Ectodermal cell (in vitro differentiated cells): ENCODE data around the gene AJAP1.

Experiments
- H3K27ac ChIP-seq: 2 replicates; pipeline ENCODE4 v1.7.0; 2013; ENCODE audit warnings: mild to moderate bottlenecking, low read depth, low read length; ENCODE audit not compliant: insufficient read depth, poor library complexity, severe bottlenecking
- H3K27me3 ChIP-seq: 2 replicates; pipeline ENCODE4 v1.7.0; 2013; ENCODE audit warnings: mild to moderate bottlenecking, low read length; ENCODE audit not compliant: insufficient read depth, control insufficient read depth, poor library complexity, severe bottlenecking
- H3K36me3 ChIP-seq: one replicate; pipeline ENCODE4 v1.7.0; 2013; ENCODE audit warnings: low read length; ENCODE audit not compliant: control insufficient read depth, insufficient read depth
- H3K4me1 ChIP-seq: one replicate; pipeline ENCODE4 v1.7.0; 2013; ENCODE audit warnings: low read length; ENCODE audit not compliant: control insufficient read depth, insufficient read depth
- H3K4me3 ChIP-seq: 2 replicates; pipeline ENCODE4 v1.7.0; 2013; ENCODE audit warnings: low read depth, low read length, control low read depth; ENCODE audit not compliant: insufficient read depth
- H3K9me3 ChIP-seq: 2 replicates; pipeline ENCODE4 v1.7.0; 2013; ENCODE audit warnings: mild to moderate bottlenecking, low read length, moderate library complexity; ENCODE audit not compliant: control insufficient read depth
- WGBS, 2 experiments: methylation state at CpG; one replicate each; pipeline ENCODE4 v1.1.7; 2013; ENCODE audit warnings: missing lambda C conversion rate in 2 of 2; 5-methylcytosine and 5-hydroxymethylcytosine counted together

AJAP1 gene

GRCh38 chr1:4640931-4641330 is 13.5 kb upstream of the AJAP1 start:
- Histone ChIP-seq H3K9me3 (no peaks in the 10 kb centered on the region), H3K4me3 (no peak overlapping the region), H3K27ac (no peak overlapping the region), H3K36me3 (no peaks in the 10 kb centered on the region), H3K27me3 (no peaks in the 10 kb centered on the region), H3K4me1 (no peaks in the 10 kb centered on the region)
- 90 to 92% methylated on average over 7 to 9 of the region's 10 CpGs for WGBS, 2 experiments

GRCh38 chr1:4647391-4647790 is 7.0 kb upstream of the AJAP1 start:
- Histone ChIP-seq H3K27me3 (peaks cover 4% of the 10 kb centered on the region), H3K9me3 (no peaks in the 10 kb centered on the region), H3K27ac (no peak overlapping the region), H3K36me3 (no peaks in the 10 kb centered on the region), H3K4me3 (no peak overlapping the region), H3K4me1 (peaks cover 11% of the 10 kb centered on the region)
- WGBS, 2 experiments = 86 to 90% methylated on average over 1 of the region's 1 CpG

DNA sequence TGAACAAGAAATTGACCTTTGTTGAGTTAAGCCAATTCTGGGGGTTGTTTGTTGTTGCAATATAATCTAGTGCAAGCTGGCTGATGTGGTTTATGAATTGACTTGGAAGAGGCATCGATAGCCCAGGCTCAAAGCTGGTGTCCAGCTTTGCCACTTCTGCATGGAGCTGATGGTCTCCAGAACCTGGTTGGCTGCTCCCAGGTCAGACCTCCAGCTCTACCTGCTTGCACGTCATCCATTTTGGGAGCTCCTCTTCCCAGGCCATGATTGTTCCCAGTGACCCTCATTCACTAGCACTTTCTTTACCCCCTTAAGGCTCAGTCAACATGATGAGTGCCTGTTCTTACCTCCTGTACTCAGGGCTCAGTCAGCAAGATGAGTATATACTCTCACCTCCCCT is 5.8 kb upstream of the AJAP1 start:
- Histone ChIP-seq H3K4me3 (no peak overlapping the region), H3K9me3 (no peaks in the 10 kb centered on the region), H3K4me1 (peaks cover 11% of the 10 kb centered on the region), H3K36me3 (no peaks in the 10 kb centered on the region), H3K27me3 (peaks cover 16% of the 10 kb centered on the region), H3K27ac (no peak overlapping the region)
- 94 to 97% methylated on average over 2 of the region's 2 CpGs for WGBS, 2 experiments

DNA sequence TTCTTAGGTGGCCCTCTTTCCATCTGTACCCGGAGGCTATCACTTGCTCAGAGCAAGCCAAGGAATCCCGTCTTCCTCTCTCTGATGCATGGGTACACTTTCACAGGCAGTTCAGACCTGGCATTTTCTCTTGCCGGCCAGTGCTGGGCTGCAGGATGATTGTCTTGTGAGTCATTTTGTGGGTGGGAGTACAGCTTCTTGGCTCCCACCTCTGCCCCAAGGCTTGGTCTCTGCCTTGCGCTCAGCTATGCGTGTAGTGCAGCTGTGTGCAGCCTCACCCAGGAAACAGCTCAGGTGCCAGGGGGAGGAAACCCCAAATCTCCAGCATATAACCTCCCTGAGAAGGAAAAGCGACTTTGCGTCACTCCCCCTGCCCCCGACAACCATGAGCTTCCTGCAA is 3.9 kb upstream of the AJAP1 start:
- Histone ChIP-seq H3K4me1 (peaks cover 11% of the 10 kb centered on the region), H3K27ac (no peak overlapping the region), H3K9me3 (no peaks in the 10 kb centered on the region), H3K36me3 (no peaks in the 10 kb centered on the region), H3K4me3 (no peak overlapping the region), H3K27me3 (peaks cover 35% of the 10 kb centered on the region)
- 29 to 31% methylated on average over 7 to 8 of the region's 8 CpGs for WGBS, 2 experiments

GRCh38 chr1:4650981-4651380 is 3.4 kb upstream of the AJAP1 start:
- H3K27ac ChIP-seq = no peak overlapping the region
- H3K27me3 ChIP-seq = peaks cover 40% of the 10 kb centered on the region
- H3K36me3 ChIP-seq = no peaks in the 10 kb centered on the region
- peaks cover 11% of the 10 kb centered on the region for H3K4me1 ChIP-seq
- no peaks in the 10 kb centered on the region for H3K9me3 ChIP-seq
- no peak overlapping the region for H3K4me3 ChIP-seq
- 10 to 30% methylated on average over 6 to 8 of the region's 8 CpGs for WGBS, 2 experiments

- 25% methylated on average over 31 of the region's 31 CpGs for WGBS, 2 experiments
- H3K4me1 ChIP-seq = peaks cover 11% of the 10 kb centered on the region
- peaks cover 58% of the 10 kb centered on the region for H3K27me3 ChIP-seq
- no peaks in the 10 kb centered on the region for H3K36me3 ChIP-seq
- H3K27ac ChIP-seq = no peak overlapping the region
- no peak overlapping the region for H3K4me3 ChIP-seq
- H3K9me3 ChIP-seq = no peaks in the 10 kb centered on the region
Observed at GRCh38 chr1:4652631-4653327, 1.6 kb upstream of the AJAP1 start.

- H3K9me3 ChIP-seq = no peaks in the 10 kb centered on the region
- peaks cover 16% of the 10 kb centered on the region for H3K4me1 ChIP-seq
- 28% methylated on average over 9 of the region's 9 CpGs for WGBS, 2 experiments
- no peaks in the 10 kb centered on the region for H3K36me3 ChIP-seq
- no peak overlapping the region for H3K4me3 ChIP-seq
- H3K27me3 ChIP-seq = peaks cover 63% of the 10 kb centered on the region
- no peak overlapping the region for H3K27ac ChIP-seq
Observed at GRCh38 chr1:4653328-4653660, 1.1 kb upstream of the AJAP1 start.

DNA sequence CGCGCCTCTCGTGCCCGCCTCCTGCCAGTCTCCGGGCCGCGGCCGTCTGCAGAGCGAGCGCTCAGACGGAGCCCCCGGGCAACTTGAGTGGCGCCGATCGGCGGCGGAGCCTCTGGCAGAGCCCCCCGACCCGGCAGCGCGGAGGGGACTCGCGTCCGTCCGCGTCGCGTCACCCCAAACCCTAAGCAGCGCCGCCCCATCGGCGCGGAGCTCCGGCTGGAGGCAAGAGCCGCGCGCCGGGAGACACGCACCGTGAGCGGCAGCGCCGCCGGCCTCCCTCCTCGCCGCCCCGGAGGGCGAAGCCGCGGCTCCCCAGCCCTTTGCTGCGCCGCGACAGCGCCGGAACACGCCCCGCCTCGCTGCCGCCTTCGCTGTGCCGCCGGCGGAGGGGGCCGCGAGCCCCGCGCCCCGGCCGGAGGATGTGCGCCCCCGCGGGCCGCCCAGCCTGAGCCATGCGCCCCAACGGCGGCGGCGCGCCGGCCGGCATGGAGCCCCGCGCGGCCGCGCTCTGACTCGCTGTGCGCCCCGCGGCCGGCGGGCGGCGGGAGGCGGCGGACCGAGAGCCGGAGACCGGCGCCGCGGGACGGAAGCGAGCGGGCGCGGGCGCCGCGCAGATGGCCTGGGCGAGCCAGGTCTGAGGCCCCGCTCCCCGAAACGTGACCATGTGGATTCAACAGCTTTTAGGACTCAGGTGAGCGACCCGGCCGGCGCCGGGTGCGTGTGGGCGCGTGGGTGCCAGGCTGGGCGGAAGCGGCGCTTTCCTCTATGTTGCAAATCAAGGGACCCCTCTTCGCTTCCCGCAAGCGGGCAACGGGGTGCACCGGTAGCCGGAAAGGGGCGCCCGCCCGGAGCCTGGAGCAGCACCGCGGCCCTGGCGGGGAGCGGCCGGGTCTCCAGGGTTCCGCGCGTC is 610 bp downstream of the AJAP1 start:
- Histone ChIP-seq H3K36me3 (no peaks in the 10 kb centered on the region), H3K4me3 (peak overlapping the region; percentile 34), H3K27ac (no peak overlapping the region), H3K4me1 (peaks cover 32% of the 10 kb centered on the region), H3K9me3 (no peaks in the 10 kb centered on the region), H3K27me3 (peaks cover 80% of the 10 kb centered on the region)
- 0 to 1% methylated on average over 142 of the region's 142 CpGs for WGBS, 2 experiments

- H3K4me1 ChIP-seq = peaks cover 26% of the 10 kb centered on the region
- H3K9me3 ChIP-seq = no peaks in the 10 kb centered on the region
- no peak overlapping the region for H3K27ac ChIP-seq
- peak overlapping the region; percentile 34 for H3K4me3 ChIP-seq
- peaks cover 86% of the 10 kb centered on the region for H3K27me3 ChIP-seq
- 1 to 2% methylated on average over 78 of the region's 78 CpGs for WGBS, 2 experiments
- no peaks in the 10 kb centered on the region for H3K36me3 ChIP-seq
Observed at GRCh38 chr1:4655674-4656532, 1.5 kb downstream of the AJAP1 start.
